GM21526 (cell line): Measurements from ENCODE around the gene TBCB.
"Not testable (repeated sequence)": the region's sequence is repeated elsewhere in the genome, so short reads cannot be mapped to it uniquely, and the experiment has no call there.

Experiments used
- ATAC-seq: cut with Tn5 transposase; IDR thresholded peaks from one replicate; pipeline ENCODE4 v1.9.1; 2021; ENCODE audit warnings: moderate library complexity; ENCODE audit not compliant: unreplicated experiment, low FRiP score

TBCB gene

GRCh38 chr19:36128392-36128736 lies 13.1 kb downstream of the TBCB start:
- peak; percentile 6 for ATAC-seq

DNA sequence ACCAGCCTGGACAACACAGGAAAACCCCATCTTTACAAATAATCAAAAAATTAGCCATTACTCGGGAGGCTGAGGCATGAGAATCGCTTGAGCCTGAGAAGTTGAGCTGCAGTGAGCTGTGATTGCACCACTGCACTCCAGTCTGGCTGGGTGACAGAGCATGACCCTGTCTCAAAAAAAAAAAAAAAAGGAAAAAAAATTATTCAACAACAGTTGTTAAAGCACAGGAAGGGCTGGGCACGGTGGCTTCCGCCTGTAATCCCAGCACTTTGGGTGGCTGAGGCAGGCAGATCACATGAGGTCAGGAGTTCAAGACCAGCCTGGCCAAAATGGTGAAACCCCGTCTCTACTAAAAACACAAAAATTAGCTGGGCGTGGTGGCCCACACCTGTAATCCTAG lies 16.0 kb downstream of the TBCB start:
- ATAC-seq = not testable (repeated sequence)

GRCh38 chr19:36134867-36135266 lies 19.6 kb downstream of the TBCB start:
- ATAC-seq = not testable (repeated sequence)

DNA sequence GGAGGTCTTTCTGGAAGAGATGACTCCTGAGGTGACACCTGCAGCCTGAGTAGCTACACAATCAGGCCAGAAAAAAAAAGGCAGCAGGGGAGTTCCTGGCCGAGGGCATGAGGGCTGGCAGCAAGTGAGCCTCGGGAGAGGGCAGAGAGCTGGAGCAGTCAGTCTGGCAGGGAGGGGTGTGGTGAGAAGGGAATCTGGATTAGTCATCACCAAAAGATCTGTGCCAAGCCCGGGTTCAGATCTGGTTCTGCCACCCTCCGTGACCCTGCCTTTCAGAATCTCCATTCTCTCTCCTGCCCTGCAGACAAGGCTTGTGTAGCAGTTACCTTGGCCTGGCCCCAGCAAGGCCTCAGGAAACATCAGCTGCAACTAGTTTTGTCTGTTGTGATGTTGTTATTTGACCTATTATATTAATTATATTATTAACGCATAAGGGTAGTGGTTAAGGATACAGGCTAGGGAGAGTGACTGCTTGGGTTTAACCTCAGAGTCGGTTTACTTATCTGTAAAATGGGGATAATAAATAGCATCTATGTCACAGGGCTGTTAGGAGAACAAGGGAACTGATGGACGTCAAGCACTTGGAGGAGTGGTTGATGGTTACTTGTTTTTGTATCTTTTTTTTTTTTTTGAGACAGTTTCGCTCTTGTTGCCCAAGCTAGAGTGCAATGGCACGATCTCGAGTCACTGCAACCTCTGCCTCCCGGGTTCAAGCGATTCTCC lies 21.9 kb downstream of the TBCB start:
- no peak for ATAC-seq

GRCh38 chr19:36139120-36139472 lies 23.8 kb downstream of the TBCB start:
- no peak for ATAC-seq

DNA sequence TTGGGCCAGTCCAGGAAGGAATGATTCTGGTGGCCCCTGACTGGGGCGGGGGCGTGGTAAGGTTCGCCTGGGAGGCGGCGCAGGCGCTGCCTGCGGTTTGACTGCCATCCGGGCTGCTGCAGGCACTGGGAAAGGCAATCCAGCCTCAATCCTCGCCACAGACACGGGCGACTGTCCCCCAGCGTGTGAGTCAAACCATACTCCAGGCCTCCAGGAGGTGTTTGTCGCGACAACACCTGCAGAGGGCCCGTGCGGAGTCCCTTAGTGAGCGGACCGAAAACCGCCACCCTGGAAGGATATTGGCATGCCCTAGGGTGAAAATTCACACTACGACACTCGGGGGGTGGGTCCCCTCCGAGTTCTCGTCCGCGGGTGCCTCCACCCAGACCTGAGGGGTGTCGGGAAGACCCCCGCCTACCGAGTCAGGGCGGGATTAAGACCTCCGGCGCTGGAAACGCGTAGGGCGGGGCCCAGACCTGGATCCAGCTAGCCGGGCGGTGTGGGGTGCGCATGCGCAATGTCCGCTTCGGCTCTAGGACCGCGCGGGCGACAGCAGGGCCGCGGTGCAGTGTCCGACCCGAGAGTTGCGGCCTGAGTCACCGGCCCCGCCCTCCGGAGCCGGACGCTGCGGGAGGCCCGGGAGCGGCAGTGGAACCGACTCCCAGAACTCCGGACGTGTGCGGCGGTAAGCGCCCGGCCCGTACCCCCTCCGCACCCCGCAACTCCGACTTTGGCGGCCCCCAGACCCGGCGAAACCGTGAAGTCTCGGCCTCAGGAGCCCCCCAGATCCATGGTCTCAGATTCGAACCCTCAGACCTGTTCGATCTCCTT lies 24.4 kb downstream of the TBCB start, which contains the start of gene CAPNS1:
Gene CAPNS1, plus strand, starts transcription at position 594 of the 831 bp plus-strand sequence. CDS start 946 bp downstream, outside the sequence.
- ATAC-seq = peak; percentile 78

DNA sequence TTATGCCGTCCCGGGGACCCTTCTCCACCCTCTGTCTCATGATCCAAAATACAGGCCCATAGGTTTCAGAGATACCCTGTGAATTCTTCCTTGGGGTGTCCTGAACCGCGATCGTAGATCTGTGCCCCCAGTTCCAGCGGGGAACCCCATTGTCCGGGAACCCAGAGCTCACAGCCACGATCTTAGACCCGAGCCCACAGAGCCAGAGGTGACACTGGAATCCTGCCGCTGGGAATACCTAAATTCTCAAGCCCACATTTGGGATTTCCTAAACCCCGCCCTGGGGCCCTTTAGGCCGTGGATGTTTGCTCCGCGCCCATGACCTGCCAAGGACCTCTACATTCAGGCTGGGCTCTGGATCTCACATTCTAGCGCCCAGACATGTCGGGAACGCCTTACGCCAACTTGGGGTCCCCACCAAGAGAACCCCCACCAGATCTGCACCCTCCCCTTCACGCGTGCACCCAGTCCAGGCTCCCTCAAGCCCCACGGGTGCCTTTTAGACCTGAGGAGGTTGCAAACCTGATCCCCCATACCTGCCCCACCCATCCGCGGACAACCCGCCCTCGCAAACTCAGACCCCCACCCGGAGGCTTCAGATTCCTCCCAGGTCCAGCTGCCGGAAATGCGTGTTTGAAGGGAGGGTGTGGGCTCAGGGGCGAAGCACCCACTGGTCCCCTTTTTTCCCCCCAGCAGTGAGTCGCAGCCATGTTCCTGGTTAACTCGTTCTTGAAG lies 25.2 kb downstream of the TBCB start:
- peak; percentile 11 for ATAC-seq

GRCh38 chr19:36141039-36141927 lies 26.0 kb downstream of the TBCB start:
- ATAC-seq = no peak

- no peak for ATAC-seq
These were observed 26.8 kb downstream of the TBCB start for GRCh38 chr19:36142046-36142445.

DNA sequence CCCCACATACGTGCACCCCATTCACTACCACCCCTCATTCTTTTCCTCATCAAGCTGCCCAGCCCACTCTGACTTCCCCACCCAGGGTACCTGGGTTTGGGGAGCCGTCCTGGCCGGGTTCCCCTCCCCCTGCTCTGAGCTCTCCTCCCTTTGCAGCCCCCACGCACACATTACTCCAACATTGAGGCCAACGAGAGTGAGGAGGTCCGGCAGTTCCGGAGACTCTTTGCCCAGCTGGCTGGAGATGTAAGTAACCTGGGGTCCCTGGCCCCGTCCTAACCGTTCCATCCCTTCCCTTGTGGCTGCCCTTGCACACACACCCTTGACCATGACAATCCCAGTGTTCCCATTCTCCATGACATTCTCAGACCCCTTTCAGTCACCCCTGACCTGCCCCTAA lies 27.2 kb downstream of the TBCB start:
- no peak for ATAC-seq

GRCh38 chr19:36144624-36145023 lies 29.4 kb downstream of the TBCB start:
- ATAC-seq = no peak

- ATAC-seq = no peak
These were observed 34.6 kb downstream of the TBCB start for GRCh38 chr19:36149673-36150406.

GRCh38 chr19:36150586-36150985 lies 35.3 kb downstream of the TBCB start:
- no peak for ATAC-seq

DNA sequence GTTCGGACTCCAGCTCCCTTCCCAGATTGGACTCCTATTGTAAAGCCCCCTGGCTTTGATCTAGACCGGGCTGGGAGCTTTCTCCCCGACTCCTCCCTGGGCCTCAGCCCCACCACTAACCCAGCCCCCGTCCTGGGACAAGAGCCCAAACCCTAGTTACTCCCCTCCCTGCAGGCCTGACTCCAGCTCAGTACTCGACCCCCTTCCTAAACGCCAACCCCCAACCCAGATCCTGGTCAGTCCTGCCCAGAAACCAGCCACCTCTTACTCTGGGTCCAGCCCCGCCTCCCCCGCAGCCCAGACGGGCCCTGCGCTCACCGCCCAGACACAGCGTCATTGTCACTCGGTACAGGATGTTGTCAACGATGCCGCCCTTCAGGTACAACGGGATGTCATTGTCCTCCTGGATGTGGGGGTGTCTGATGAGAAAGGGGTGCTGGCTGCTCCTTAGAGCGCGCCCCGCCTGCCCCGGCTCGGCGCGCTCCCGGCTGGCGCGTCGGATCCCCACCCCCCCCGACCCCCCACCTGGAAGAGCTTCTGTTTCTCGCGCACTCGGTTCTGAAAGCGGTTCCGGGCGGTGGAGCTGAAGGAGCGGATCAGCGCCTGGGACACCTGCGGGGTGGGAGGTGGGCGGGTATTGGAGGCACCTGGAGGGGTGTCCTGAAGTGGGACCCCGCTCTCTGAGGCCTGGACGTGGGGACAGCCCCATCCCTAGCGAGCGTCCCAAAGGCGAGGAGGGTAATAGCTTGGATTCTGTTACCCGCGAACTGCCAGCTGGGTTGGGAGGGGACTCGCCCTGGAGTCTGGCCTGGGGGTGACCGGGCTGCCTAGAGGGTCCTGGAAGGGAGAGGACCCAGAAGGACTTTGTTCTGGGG lies 36.1 kb downstream of the TBCB start:
- no peak for ATAC-seq

DNA sequence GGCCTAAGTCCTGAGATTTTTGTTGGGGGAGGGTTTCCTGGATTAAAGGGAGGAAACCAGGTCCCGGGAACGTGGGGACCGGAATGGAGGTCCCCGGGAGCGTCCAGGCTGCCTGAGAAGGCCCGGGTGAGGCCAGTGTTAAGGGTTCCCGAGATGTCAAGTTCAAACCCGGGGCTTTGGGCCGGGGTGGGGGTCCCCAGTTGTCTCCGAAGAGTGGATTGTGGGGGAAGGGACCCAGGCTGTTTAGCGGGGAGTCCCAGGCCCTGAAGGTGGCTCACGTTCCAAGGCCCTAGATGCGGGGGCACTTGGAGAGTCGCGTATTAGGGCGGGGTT lies 36.7 kb downstream of the TBCB start:
- no peak for ATAC-seq

DNA sequence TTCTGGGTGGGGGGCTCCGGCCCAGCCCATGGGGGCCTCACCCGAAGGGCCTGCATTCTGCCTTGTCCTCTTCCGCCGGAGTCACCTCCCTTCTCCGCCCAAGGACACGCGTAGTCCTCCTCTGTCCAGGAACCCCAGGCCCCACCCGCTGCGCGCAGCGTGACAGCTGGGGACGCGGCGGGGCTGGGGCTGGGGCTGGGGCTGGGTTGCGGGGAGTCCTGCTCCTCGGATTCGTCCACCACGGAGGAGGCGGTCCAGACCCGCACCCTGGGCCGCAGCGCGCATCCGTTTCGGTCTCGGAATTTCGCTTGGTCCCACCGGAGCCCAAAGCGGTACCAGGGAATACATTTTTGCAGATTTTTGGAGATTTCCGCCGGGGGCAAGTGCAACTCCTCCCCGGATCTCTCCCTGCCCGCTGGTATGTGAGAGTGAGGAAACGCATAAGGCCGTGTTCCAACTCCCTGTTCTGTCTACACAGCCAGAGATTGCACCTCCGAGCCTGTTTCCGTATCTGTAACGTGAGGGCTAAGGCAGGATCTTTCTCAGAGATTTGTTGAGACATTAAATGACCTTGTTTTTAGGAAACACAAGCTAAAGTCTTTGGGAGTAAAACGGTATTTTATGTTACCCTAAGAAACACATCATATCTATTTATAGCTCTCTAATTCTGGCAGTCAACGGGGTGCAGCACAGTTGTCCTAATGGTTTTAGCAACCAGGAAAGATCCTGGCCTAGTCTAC lies 37.3 kb downstream of the TBCB start, which contains the start of gene COX7A1:
Gene COX7A1, minus strand, starts transcription at position 96 of the 740 bp plus-strand sequence. Its CDS starts 40 bp downstream, at position 56.
- no peak for ATAC-seq

- ATAC-seq = no peak
These were observed 37.9 kb downstream of the TBCB start for GRCh38 chr19:36153126-36153525.
